AG04449 (cell line): ENCODE results near the gene IRGM.
"Not testable (repeated sequence)": the region's sequence is repeated elsewhere in the genome, so short reads cannot be mapped to it uniquely, and the experiment has no call there.

Experiments used
- CTCF ChIA-PET: fragments of 350-600 bp; formaldehyde crosslinking; extraction: SDS; loops from one replicate; lab custom pipeline; 2021; ENCODE audit warnings: antibody characterized with exemption; lab: Yijun Ruan, JAX
- POLR2A ChIA-PET: fragments of 400-600, 350-600 bp; formaldehyde crosslinking; extraction: SDS; loops from one replicate; lab custom pipeline; 2020; ENCODE audit warnings: antibody characterized with exemption, inconsistent platforms; lab: Yijun Ruan, JAX
- DNase-seq: peaks from one replicate; pipeline ENCODE4 v3.0.0-alpha.2; 2010; ENCODE audit warnings: low read depth, low spot score
- H3K4me3 ChIP-seq: 2 replicates; pipeline ENCODE4 v1.5.1; 2011; ENCODE audit warnings: low read depth, mild to moderate bottlenecking, control low read depth, low read length
- TF ChIP-seq, protein P1 (sequence below): IDR thresholded peaks from one replicate; pipeline ENCODE4 v1.5.1; 2011; ENCODE audit warnings: mild to moderate bottlenecking, moderate library complexity, low read length, control low read depth, inconsistent platforms; ENCODE audit not compliant: insufficient read depth; ENCODE audit errors: missing control alignments

IRGM gene, protein sequence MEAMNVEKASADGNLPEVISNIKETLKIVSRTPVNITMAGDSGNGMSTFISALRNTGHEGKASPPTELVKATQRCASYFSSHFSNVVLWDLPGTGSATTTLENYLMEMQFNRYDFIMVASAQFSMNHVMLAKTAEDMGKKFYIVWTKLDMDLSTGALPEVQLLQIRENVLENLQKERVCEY

DNA sequence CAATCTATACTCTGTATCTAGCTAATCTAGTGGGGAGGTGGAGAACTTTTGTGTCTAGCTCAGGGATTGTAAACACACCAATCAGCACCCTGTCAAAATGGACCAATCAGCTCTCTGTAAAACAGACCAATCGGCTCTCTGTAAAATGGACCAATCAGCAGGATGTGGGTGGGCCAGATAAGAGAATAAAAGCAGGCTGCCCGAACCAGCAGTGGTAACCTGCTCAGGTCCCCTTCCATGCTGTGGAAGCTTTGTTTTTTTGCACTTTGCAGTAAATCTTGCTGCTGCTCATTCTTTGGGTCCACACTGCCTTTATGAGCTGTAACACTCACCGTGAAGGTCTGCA, at the start of gene IRGM:
Gene IRGM (plus strand): TSS at position 214 of the 346 bp plus-strand sequence. CDS start 1,603 bp downstream, outside the sequence.
- CTCF ChIA-PET = interaction anchor here (0.8 to 2.6 kb wide), 22 partner anchors 25 to 390 kb away, joined by 3 to 46 read pairs (median 4); partner anchors contain the start of genes RBM22 and SMIM3
- H3K4me3 ChIP-seq, POLR2A ChIA-PET, DNase-seq: not testable (repeated sequence)

DNA sequence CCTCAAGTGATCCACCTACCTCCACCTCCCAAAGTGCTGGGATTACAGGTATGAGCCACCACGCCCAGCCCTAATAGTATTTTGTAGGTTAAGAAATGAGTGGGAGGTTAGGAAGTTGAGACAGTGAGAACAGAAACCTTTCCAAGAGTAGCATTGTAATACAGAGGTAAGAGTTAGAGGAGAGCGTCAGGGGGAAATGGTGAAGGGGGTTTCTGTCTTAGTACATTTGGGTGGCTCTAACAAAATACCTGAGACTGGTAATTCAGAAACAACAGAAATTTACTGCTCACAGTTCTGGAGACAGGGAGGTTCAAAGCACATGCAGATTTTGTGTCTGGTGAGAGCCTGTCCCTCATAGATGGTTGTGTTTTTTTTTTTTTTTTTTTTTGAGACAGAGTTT, 48.9 kb upstream of the IRGM start:
- no peak for DNase-seq
- ChIA-PET POLR2A (no interaction called here), CTCF (interaction anchor here (0.9 to 2.1 kb wide), 2 partner anchors 8 to 47 kb away, joined by 3 to 7 read pairs; no protein-coding TSS in a partner anchor)
- H3K4me3 ChIP-seq = no peak overlapping the region
- TF ChIP-seq, protein P1, sequence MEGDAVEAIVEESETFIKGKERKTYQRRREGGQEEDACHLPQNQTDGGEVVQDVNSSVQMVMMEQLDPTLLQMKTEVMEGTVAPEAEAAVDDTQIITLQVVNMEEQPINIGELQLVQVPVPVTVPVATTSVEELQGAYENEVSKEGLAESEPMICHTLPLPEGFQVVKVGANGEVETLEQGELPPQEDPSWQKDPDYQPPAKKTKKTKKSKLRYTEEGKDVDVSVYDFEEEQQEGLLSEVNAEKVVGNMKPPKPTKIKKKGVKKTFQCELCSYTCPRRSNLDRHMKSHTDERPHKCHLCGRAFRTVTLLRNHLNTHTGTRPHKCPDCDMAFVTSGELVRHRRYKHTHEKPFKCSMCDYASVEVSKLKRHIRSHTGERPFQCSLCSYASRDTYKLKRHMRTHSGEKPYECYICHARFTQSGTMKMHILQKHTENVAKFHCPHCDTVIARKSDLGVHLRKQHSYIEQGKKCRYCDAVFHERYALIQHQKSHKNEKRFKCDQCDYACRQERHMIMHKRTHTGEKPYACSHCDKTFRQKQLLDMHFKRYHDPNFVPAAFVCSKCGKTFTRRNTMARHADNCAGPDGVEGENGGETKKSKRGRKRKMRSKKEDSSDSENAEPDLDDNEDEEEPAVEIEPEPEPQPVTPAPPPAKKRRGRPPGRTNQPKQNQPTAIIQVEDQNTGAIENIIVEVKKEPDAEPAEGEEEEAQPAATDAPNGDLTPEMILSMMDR = no peak

DNA sequence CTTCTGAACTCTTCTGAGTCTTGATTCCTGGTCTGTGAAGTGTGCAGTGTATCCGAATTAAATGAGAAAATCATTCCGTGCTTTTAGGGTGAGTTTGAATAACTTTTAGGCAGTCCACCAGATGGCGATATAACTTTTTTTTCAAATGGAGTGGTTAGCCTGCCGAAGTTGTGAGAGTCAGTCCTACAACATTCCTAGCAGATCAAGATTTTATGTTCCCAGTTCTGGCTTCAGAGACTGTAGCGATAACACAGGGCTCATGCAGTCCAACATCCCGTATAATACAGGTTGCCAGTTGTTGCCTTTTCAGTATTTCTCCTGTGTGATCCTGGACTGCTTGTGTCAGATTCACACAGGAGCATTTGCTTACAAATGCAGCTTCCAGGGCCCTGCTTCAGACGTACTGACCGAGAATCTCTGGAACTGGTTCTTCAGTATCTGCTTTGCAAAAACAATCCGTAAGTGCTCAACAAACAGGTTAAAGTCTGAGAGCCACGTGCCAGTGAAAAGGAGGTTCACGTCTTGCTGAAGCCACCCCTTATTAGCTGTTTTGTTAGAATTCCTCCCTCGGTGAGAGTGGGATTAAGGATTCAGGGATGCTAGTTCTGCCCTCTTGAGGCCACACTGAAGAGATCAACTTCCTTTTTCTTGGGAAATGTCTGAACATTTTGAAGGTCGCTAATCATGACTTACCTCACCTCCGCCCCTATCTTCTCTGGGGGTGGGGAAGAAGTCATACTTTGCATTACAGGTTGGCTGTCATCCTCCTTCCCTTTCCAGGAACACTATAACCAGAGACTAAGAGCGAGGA, 45.0 kb upstream of the IRGM start:
- ChIA-PET CTCF (interaction anchor here (0.7 to 3.4 kb wide), 36 partner anchors 8 to 363 kb away, joined by 3 to 60 read pairs (median 5); partner anchors contain the start of genes DCTN4, IRGM, RBM22 and SMIM3), POLR2A (interaction anchor here (0.5 kb wide), 1 partner anchor 24 kb away, joined by 3 read pairs; no protein-coding TSS in a partner anchor)
- H3K4me3 ChIP-seq = peak overlapping the region; percentile 39
- no peak for DNase-seq
- TF ChIP-seq, protein P1 = peak; percentile 53

DNA sequence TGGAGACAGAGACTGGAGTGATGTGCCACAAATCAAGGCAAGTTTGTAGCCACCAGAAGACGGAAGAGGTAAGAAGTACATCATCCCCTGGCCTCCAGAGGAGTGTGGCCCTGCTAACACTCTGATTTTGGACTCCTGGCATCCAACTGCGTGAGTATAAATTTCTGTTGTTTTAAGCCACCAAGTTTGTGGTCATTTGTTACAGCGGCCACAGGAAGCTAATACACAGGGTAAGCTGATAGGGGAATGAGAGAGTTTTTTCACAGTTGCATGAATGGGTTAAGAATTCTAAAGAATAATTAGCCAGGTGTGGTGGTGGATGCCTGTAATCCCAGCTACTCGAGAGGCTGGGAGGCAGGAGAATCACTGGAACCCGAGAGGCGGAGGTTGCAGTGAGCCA, 41.9 kb upstream of the IRGM start:
- ChIA-PET CTCF (interaction anchor here (0.7 to 0.9 kb wide), 3 partner anchors 12 to 44 kb away, joined by 3 to 5 read pairs (median 3); no protein-coding TSS in a partner anchor), POLR2A (no interaction called here)
- no peak overlapping the region for H3K4me3 ChIP-seq
- DNase-seq = no peak
- TF ChIP-seq, protein P1 = no peak

DNA sequence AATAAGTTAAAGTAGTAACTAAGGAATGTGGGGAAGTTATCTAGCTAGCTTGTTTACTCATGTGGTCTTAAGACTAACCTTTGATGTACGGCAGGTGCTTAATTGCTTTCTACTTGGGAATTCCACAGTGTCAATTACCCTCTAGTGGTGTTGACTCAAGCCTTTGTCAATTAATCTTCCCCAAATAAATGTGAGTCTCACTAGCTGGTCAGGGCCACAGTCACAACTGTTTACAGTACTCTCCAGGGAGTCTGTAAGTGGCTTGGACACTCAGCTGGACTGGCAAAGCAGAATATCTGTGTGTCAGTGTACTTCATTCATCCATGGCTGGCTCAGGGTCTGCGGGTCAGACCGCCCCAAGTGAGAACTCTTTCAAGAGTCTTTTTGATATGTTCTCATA, 37.0 kb upstream of the IRGM start:
- DNase-seq = no peak
- ChIA-PET CTCF (no interaction called here), POLR2A (no interaction called here)
- TF ChIP-seq, protein P1 = no peak
- no peak overlapping the region for H3K4me3 ChIP-seq

DNA sequence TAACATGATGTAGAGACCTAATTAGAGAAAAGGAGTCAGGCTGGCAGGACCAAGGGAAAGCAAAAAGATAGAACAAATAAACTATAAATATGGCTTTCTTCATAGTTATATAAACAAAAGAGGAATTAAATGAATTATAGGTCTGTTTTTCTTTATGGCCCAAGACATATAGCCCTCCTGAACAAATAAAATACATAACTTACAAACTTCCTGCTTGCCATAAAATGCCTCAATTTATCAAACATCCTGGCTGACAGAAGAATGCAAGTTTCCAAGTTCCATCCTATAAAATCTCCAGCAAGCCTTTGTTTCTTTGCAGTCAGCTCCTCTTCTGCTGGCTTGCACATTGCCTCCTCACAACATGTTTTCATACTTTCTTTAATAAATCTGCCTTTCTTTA, 31.3 kb upstream of the IRGM start:
- DNase-seq = no peak
- ChIA-PET CTCF (interaction anchor here (3.8 kb wide), 1 partner anchor 14 kb away, joined by 21 read pairs; no protein-coding TSS in a partner anchor), POLR2A (no interaction called here)
- no peak overlapping the region for H3K4me3 ChIP-seq
- TF ChIP-seq, protein P1 = no peak
